WTC11 (cell line): Measurements from ENCODE around the gene THOC5.

Source experiments
- MXD4 ChIP-seq: fragments of 250-450 bp; sonication (Bioruptor Pico); IDR thresholded peaks from 2 replicates; pipeline ENCODE4 v1.8.0; 2021; ENCODE audit warnings: mild to moderate bottlenecking, moderate library complexity, borderline replicate concordance
- ZNF263 ChIP-seq: sonication (generic); formaldehyde crosslinking; IDR thresholded peaks from 2 replicates; pipeline ENCODE4 v1.8.1; 2022; ENCODE audit warnings: low read depth, mild to moderate bottlenecking, moderate library complexity, missing genetic modification reagents

GRCh38 chr22:29482253-29482652 lies 71.3 kb downstream of the THOC5 start:
- TF ChIP-seq MXD4 (CRISPR knock-in tag), result no peak
- no peak for TF ChIP-seq ZNF263 (CRISPR knock-in tag)
